Measurements from ENCODE around the gene HAVCR1.

The HAVCR1 gene

GRCh38 chr5:156991714-156992113 lies 67.2 kb downstream of the HAVCR1 start:
- no peak for DNase-seq (ENCODE audit: low spot score)

GRCh38 chr5:156984064-156984463 lies 74.9 kb downstream of the HAVCR1 start:
- DNase-seq (ENCODE audit: low spot score) = no peak

GRCh38 chr5:156981481-156981880 lies 77.4 kb downstream of the HAVCR1 start:
- DNase-seq (ENCODE audit: low spot score) = no peak
